ENCODE data around the gene ZFHX2. TPM values are rescaled to one million over a fixed set of nuclear protein-coding genes. Genes with fewer than 3 reads are reported as not detected.

The ZFHX2 gene
- polyA plus RNA-seq, 1 donor (not counting 4 experiments of a cell fraction or from before 2014, with no cell fraction given), result 0.18 TPM

GRCh38 chr14:23525611-23526010 lies 26.0 kb downstream of the ZFHX2 start:
- no peaks in the 10 kb centered on the region for H3K4me1 ChIP-seq (ENCODE audit: control insufficient read depth, extremely low read depth, insufficient read depth, low read length)
- no peaks in the 10 kb centered on the region for H3K9me1 ChIP-seq (ENCODE audit: control insufficient read depth, extremely low read depth, insufficient read depth, low read length)
- no peaks in the 10 kb centered on the region for H3K9me3 ChIP-seq (ENCODE audit: control insufficient read depth, low read depth, low read length)
- no peaks in the 10 kb centered on the region for H4K20me1 ChIP-seq (ENCODE audit: control insufficient read depth, extremely low read depth, insufficient read depth, low read length)
- H2AFZ ChIP-seq (ENCODE audit: control insufficient read depth, low read length), result no peak overlapping the region
- DNase-seq (ENCODE audit: low read depth, low spot score), result no peak
- peaks cover 0 to 3% of the 10 kb centered on the region in 2 experiments for H3K36me3 ChIP-seq (ENCODE audit: control insufficient read depth in 2 of 2, extremely low read depth in 1 of 2, insufficient read depth in 2 of 2, low read length in 2 of 2)
- dilution Hi-C loops (cut with MboI; ENCODE audit: extremely low pct_ligation_motif_present, low sequenced_read_pairs), result no loop called here
- H3K27ac ChIP-seq (ENCODE audit: control insufficient read depth, insufficient read depth, low read length), result no peak overlapping the region
- H3K79me2 ChIP-seq (ENCODE audit: control insufficient read depth, insufficient read depth, low read length), result no peaks in the 10 kb centered on the region
- H3K27me3 ChIP-seq (ENCODE audit: control insufficient read depth, extremely low read depth, insufficient read depth, low read length), result no peaks in the 10 kb centered on the region
- no peak overlapping the region for H3K9ac ChIP-seq (ENCODE audit: control insufficient read depth, extremely low read depth, insufficient read depth, low read length)
- H3K4me3 ChIP-seq (ENCODE audit: control insufficient read depth in 2 of 3, extremely low read depth in 1 of 3, insufficient read depth in 2 of 3, low read depth in 1 of 3, low read length in 3 of 3), result no peak overlapping the region
- no peak for FAIRE-seq
- no peak for TF ChIP-seq EZH2 (IDR thresholded peaks at IDR 0.05; ENCODE audit: low read length)
- no peak for TF ChIP-seq CTCF (optimal IDR thresholded peaks at IDR 0.05 in 1 of 3, IDR thresholded peaks at IDR 0.05 in 1 of 3, conservative IDR thresholded peaks at IDR 0.05 in 1 of 3; ENCODE audit: extremely low read depth in 1 of 3, insufficient read depth in 2 of 3, low read length in 3 of 3)
- H3K4me2 ChIP-seq (ENCODE audit: control insufficient read depth, extremely low read depth, insufficient read depth, low read depth, low read length), result no peak overlapping the region

- H3K4me2 ChIP-seq (ENCODE audit: control insufficient read depth, extremely low read depth, insufficient read depth, low read depth, low read length), result no peak overlapping the region
- no peak overlapping the region for H3K27ac ChIP-seq (ENCODE audit: control insufficient read depth, insufficient read depth, low read length)
- H3K4me1 ChIP-seq (ENCODE audit: control insufficient read depth, extremely low read depth, insufficient read depth, low read length), result no peaks in the 10 kb centered on the region
- FAIRE-seq (no peak), DNase-seq (ENCODE audit: low read depth, low spot score) (no peak)
- no peaks in the 10 kb centered on the region for H4K20me1 ChIP-seq (ENCODE audit: control insufficient read depth, extremely low read depth, insufficient read depth, low read length)
- dilution Hi-C loops (cut with MboI; ENCODE audit: extremely low pct_ligation_motif_present, low sequenced_read_pairs), result no loop called here
- TF ChIP-seq CTCF (optimal IDR thresholded peaks at IDR 0.05 in 1 of 3, IDR thresholded peaks at IDR 0.05 in 1 of 3, conservative IDR thresholded peaks at IDR 0.05 in 1 of 3; ENCODE audit: extremely low read depth in 1 of 3, insufficient read depth in 2 of 3, low read length in 3 of 3) (no peak), EZH2 (IDR thresholded peaks at IDR 0.05; ENCODE audit: low read length) (no peak)
- H3K4me3 ChIP-seq (ENCODE audit: control insufficient read depth in 2 of 3, extremely low read depth in 1 of 3, insufficient read depth in 2 of 3, low read depth in 1 of 3, low read length in 3 of 3), result no peak overlapping the region
- peaks cover 0 to 3% of the 10 kb centered on the region in 2 experiments for H3K36me3 ChIP-seq (ENCODE audit: control insufficient read depth in 2 of 2, extremely low read depth in 1 of 2, insufficient read depth in 2 of 2, low read length in 2 of 2)
- H3K9me3 ChIP-seq (ENCODE audit: control insufficient read depth, low read depth, low read length), result no peaks in the 10 kb centered on the region
- H3K27me3 ChIP-seq (ENCODE audit: control insufficient read depth, extremely low read depth, insufficient read depth, low read length), result no peaks in the 10 kb centered on the region
- H3K9ac ChIP-seq (ENCODE audit: control insufficient read depth, extremely low read depth, insufficient read depth, low read length), result no peak overlapping the region
- no peak overlapping the region for H2AFZ ChIP-seq (ENCODE audit: control insufficient read depth, low read length)
- no peaks in the 10 kb centered on the region for H3K79me2 ChIP-seq (ENCODE audit: control insufficient read depth, insufficient read depth, low read length)
- no peaks in the 10 kb centered on the region for H3K9me1 ChIP-seq (ENCODE audit: control insufficient read depth, extremely low read depth, insufficient read depth, low read length)
Observed at GRCh38 chr14:23524954-23525353, 26.6 kb downstream of the ZFHX2 start.
